K562 (cell line): ENCODE results near the gene PRDM4. TPM values are rescaled to one million over a fixed set of nuclear protein-coding genes. Genes with fewer than 3 reads are reported as not detected.

Experiments used
- BDP1 ChIP-seq: IDR thresholded peaks from 3 replicates; pipeline ENCODE4 v1.6.1; 2011; ENCODE audit not compliant: insufficient read length, insufficient read depth
- CHD2 ChIP-seq: IDR thresholded peaks from 2 replicates; pipeline ENCODE4 v1.6.1; 2011; ENCODE audit warnings: low read depth, low read length
- RBM15 ChIP-seq: fragments of 200-400 bp; formaldehyde crosslinking; IDR thresholded peaks from 2 replicates; pipeline ENCODE4 v1.6.1; 2018; ENCODE audit warnings: mild to moderate bottlenecking, low read length, moderate library complexity; ENCODE audit not compliant: insufficient read depth
- XRCC4 ChIP-seq: IDR thresholded peaks from one replicate; pipeline ENCODE4 v1.6.1; 2011; ENCODE audit not compliant: insufficient read depth, insufficient read length; ENCODE audit errors: extremely low read depth
- polyA plus RNA-seq, 8 experiments: library from polyadenylated mRNA; depleted of rRNA in 4 of 8; stranded (reverse) in 5 of 8; unstranded in 3 of 8; fragments of >200 nt; fragmentation: Nextera tagmentation in 2 of 8; fragmentation: Illumina TruSeq in 1 of 8; extraction: Ambion mirVana in 2 of 8; extraction: Trizol in 1 of 8; gene quantifications; 2 replicates each; pipeline versions ENCODE4 v1.2.1 to v1.2.3, GENCODE V29; 2011 to 2014; ENCODE audit warnings: inconsistent platforms in 1 of 8, missing spikeins in 1 of 8
- total RNA-seq, 7 experiments: library from RNA; depleted of rRNA in 6 of 7; stranded (reverse); fragments of >200 nt in 6 of 7; fragmentation: Illumina TruSeq in 2 of 7; extraction: Trizol in 2 of 7; gene quantifications; 2 replicates each; pipeline versions ENCODE4 v1.2.1 to v1.2.3, GENCODE V29; 2011 to 2021; ENCODE audit warnings: low replicate concordance in 1 of 7
- TF ChIP-seq, protein P1 (sequence below): sonication (generic); formaldehyde crosslinking; IDR thresholded peaks from 2 replicates; pipeline ENCODE4 v1.8.0; 2022; ENCODE audit warnings: mild to moderate bottlenecking, missing genetic modification reagents
- TF ChIP-seq, protein P2 (sequence below), 2 experiments: fragments of 450-650 bp in 1 of 2; sonication (generic) in 1 of 2; formaldehyde crosslinking in 1 of 2; IDR thresholded peaks; 2 replicates each; pipeline versions ENCODE4 v1.7.1 to v1.9.0; 2016 to 2022; ENCODE audit warnings: inconsistent platforms in 1 of 2, mild to moderate bottlenecking in 1 of 2, missing genetic modification reagents in 1 of 2
- TF ChIP-seq, protein P3 (sequence below), 2 experiments: IDR thresholded peaks in 1 of 2; conservative IDR thresholded peaks in 1 of 2; 2 replicates each; pipeline ENCODE4 v1.6.1; 2016; ENCODE audit warnings: low read depth in 2 of 2, mild to moderate bottlenecking in 1 of 2, missing compliant biosample characterization in 1 of 2, missing genetic modification characterization in 1 of 2, moderate library complexity in 1 of 2
- TF ChIP-seq, protein P4 (sequence below): sonication (generic); formaldehyde crosslinking; IDR thresholded peaks from 2 replicates; pipeline ENCODE4 v1.9.0; 2022; ENCODE audit warnings: mild to moderate bottlenecking, missing genetic modification reagents

PRDM4 gene
- total and polyA plus RNA-seq, 9 of the 15 experiments (the other 6 are each of a cell fraction or from before 2014, with no cell fraction given) = 5.9 to 26.0 (median 20.0) TPM

DNA sequence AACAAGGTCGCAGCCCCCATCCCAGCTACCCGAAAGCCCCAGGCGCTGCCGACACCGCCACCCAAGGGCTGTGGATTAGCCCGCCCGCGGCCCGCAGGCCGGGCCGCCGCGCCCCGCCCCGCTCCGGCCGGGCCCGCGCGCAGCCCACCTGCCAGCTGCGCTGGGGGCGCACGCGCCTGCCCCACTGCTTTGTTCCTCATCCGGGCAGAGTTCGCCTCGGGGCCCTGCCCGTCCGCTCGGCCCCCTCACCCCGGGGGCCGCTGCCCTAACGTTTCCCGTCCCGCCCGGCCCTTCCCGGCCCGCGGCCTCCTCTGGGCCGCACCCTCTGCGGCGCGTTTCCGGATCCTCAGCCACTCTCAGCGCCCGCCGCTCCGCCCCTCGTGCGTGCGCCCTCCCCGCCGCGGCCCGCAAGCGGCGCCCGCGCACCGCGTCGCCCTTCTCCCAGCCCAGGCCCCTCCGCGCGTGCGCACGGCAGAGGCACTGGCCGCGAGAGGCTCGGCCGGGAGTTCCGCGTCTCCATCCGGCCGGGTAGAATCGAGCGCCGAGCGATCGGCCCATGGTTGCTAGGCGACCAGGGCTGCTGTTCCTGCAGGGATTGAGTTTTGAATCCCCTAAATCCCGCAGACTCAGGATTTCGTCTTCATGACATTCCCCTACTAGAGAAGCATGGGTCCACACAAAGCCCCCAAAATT lies at the start of gene PRDM4 (continued):
- TF ChIP-seq, protein P1, sequence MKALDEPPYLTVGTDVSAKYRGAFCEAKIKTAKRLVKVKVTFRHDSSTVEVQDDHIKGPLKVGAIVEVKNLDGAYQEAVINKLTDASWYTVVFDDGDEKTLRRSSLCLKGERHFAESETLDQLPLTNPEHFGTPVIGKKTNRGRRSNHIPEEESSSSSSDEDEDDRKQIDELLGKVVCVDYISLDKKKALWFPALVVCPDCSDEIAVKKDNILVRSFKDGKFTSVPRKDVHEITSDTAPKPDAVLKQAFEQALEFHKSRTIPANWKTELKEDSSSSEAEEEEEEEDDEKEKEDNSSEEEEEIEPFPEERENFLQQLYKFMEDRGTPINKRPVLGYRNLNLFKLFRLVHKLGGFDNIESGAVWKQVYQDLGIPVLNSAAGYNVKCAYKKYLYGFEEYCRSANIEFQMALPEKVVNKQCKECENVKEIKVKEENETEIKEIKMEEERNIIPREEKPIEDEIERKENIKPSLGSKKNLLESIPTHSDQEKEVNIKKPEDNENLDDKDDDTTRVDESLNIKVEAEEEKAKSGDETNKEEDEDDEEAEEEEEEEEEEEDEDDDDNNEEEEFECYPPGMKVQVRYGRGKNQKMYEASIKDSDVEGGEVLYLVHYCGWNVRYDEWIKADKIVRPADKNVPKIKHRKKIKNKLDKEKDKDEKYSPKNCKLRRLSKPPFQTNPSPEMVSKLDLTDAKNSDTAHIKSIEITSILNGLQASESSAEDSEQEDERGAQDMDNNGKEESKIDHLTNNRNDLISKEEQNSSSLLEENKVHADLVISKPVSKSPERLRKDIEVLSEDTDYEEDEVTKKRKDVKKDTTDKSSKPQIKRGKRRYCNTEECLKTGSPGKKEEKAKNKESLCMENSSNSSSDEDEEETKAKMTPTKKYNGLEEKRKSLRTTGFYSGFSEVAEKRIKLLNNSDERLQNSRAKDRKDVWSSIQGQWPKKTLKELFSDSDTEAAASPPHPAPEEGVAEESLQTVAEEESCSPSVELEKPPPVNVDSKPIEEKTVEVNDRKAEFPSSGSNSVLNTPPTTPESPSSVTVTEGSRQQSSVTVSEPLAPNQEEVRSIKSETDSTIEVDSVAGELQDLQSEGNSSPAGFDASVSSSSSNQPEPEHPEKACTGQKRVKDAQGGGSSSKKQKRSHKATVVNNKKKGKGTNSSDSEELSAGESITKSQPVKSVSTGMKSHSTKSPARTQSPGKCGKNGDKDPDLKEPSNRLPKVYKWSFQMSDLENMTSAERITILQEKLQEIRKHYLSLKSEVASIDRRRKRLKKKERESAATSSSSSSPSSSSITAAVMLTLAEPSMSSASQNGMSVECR (CRISPR knock-in tag) = peak; percentile 70; the same call in 1 of the 2 replicates
- TF ChIP-seq BDP1 (no peak), CHD2 (peak; percentile 81), RBM15 (no peak), XRCC4 (no peak)
- TF ChIP-seq, protein P2, sequence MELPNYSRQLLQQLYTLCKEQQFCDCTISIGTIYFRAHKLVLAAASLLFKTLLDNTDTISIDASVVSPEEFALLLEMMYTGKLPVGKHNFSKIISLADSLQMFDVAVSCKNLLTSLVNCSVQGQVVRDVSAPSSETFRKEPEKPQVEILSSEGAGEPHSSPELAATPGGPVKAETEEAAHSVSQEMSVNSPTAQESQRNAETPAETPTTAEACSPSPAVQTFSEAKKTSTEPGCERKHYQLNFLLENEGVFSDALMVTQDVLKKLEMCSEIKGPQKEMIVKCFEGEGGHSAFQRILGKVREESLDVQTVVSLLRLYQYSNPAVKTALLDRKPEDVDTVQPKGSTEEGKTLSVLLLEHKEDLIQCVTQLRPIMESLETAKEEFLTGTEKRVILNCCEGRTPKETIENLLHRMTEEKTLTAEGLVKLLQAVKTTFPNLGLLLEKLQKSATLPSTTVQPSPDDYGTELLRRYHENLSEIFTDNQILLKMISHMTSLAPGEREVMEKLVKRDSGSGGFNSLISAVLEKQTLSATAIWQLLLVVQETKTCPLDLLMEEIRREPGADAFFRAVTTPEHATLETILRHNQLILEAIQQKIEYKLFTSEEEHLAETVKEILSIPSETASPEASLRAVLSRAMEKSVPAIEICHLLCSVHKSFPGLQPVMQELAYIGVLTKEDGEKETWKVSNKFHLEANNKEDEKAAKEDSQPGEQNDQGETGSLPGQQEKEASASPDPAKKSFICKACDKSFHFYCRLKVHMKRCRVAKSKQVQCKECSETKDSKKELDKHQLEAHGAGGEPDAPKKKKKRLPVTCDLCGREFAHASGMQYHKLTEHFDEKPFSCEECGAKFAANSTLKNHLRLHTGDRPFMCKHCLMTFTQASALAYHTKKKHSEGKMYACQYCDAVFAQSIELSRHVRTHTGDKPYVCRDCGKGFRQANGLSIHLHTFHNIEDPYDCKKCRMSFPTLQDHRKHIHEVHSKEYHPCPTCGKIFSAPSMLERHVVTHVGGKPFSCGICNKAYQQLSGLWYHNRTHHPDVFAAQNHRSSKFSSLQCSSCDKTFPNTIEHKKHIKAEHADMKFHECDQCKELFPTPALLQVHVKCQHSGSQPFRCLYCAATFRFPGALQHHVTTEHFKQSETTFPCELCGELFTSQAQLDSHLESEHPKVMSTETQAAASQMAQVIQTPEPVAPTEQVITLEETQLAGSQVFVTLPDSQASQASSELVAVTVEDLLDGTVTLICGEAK (IDR thresholded peaks at IDR 0.05) = no peak
- TF ChIP-seq, protein P2 (CRISPR knock-in tag; IDR thresholded peaks at IDR 0.05) = no peak
- TF ChIP-seq, protein P3, sequence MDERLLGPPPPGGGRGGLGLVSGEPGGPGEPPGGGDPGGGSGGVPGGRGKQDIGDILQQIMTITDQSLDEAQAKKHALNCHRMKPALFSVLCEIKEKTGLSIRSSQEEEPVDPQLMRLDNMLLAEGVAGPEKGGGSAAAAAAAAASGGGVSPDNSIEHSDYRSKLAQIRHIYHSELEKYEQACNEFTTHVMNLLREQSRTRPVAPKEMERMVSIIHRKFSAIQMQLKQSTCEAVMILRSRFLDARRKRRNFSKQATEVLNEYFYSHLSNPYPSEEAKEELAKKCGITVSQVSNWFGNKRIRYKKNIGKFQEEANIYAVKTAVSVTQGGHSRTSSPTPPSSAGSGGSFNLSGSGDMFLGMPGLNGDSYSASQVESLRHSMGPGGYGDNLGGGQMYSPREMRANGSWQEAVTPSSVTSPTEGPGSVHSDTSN (CRISPR knock-in tag; IDR thresholded peaks at IDR 0.05; ENCODE audit: low read depth) = no peak
- TF ChIP-seq, protein P3 (tag; conservative IDR thresholded peaks at IDR 0.05; ENCODE audit: low read depth) = no peak
- TF ChIP-seq, protein P4, sequence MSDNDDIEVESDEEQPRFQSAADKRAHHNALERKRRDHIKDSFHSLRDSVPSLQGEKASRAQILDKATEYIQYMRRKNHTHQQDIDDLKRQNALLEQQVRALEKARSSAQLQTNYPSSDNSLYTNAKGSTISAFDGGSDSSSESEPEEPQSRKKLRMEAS (CRISPR knock-in tag) = no peak; the same call in 1 of the 2 replicates
